OCI-LY1 (cell line): ENCODE data around the gene MARCHF6.
"Not testable (repeated sequence)": the region's sequence is repeated elsewhere in the genome, so short reads cannot be mapped to it uniquely, and the experiment has no call there.

Experiments used
- H2AFZ ChIP-seq: fragments of 200-600 bp; sonication (generic), shearing (Covaris generic); 2 replicates; pipeline ENCODE4 v1.6.0; 2014; ENCODE audit warnings: antibody characterized with exemption, mild to moderate bottlenecking, low read length
- H3F3A ChIP-seq: fragments of 200-600 bp; sonication (generic), shearing (Covaris generic); 2 replicates; pipeline ENCODE4 v1.6.0; 2014; ENCODE audit warnings: mild to moderate bottlenecking, antibody characterized with exemption, low read length, moderate library complexity; ENCODE audit not compliant: insufficient read depth
- H3K27ac ChIP-seq: fragments of 200-600 bp; sonication (generic); 2 replicates; pipeline ENCODE4 v1.5.1; 2014; ENCODE audit warnings: low read length, mixed run types, mild to moderate bottlenecking, low read depth; ENCODE audit not compliant: poor library complexity, severe bottlenecking
- H3K27me3 ChIP-seq: fragments of 200-600 bp; sonication (generic); 2 replicates; pipeline ENCODE4 v1.6.0; 2014; ENCODE audit warnings: antibody characterized with exemption, mild to moderate bottlenecking, low read length, moderate library complexity; ENCODE audit not compliant: insufficient read depth
- H3K36me3 ChIP-seq: fragments of 200-600 bp; sonication (generic); 2 replicates; pipeline ENCODE4 v1.6.1; 2014; ENCODE audit warnings: mild to moderate bottlenecking, antibody characterized with exemption, low read length, moderate library complexity, mixed read lengths; ENCODE audit not compliant: insufficient read depth
- H3K4me1 ChIP-seq: fragments of 200-600 bp; sonication (generic); 2 replicates; pipeline ENCODE4 v1.5.1; 2014; ENCODE audit warnings: mild to moderate bottlenecking, low read length, moderate library complexity; ENCODE audit not compliant: insufficient read depth, severe bottlenecking
- H3K4me2 ChIP-seq: fragments of 200-600 bp; sonication (generic), shearing (Covaris generic); 2 replicates; pipeline ENCODE4 v1.6.1; 2014; ENCODE audit warnings: low read length
- H3K4me3 ChIP-seq: fragments of 200-600 bp; sonication (generic); 2 replicates; pipeline ENCODE4 v1.5.1; 2014; ENCODE audit warnings: low read length, low read depth, mild to moderate bottlenecking, mixed read lengths; ENCODE audit not compliant: poor library complexity, severe bottlenecking
- H3K79me2 ChIP-seq: fragments of 200-600 bp; shearing (Covaris generic); 2 replicates; pipeline ENCODE4 v1.6.1; 2016; ENCODE audit warnings: mixed run types, low read length, mixed read lengths; ENCODE audit not compliant: insufficient read depth
- H3K9ac ChIP-seq: fragments of 200-600 bp; sonication (generic), shearing (Covaris generic); 2 replicates; pipeline ENCODE4 v1.6.1; 2014; ENCODE audit warnings: mild to moderate bottlenecking, low read length, mixed read lengths
- H3K9me2 ChIP-seq: fragments of 200-600 bp; sonication (generic), shearing (Covaris generic); 2 replicates; pipeline ENCODE4 v1.6.1; 2014; ENCODE audit warnings: low read depth, mild to moderate bottlenecking, low read length, mixed read lengths
- H3K9me3 ChIP-seq: fragments of 200-600 bp; shearing (Covaris generic); 2 replicates; pipeline ENCODE4 v1.6.1; 2014; ENCODE audit warnings: low read length, mixed read lengths
- H4K20me1 ChIP-seq: fragments of 200-600 bp; sonication (generic), shearing (Covaris generic); 2 replicates; pipeline ENCODE4 v1.6.0; 2016; ENCODE audit warnings: mild to moderate bottlenecking, low read length; ENCODE audit not compliant: insufficient read depth
- EZH2 ChIP-seq: fragments of 200-600 bp; sonication (generic), shearing (Covaris generic); IDR thresholded peaks from 2 replicates; pipeline ENCODE4 v1.8.0; 2017; ENCODE audit warnings: borderline replicate concordance, mixed run types, mild to moderate bottlenecking, antibody characterized with exemption, low read length, moderate library complexity, mixed read lengths
- TF ChIP-seq, protein P1 (sequence below): fragments of 200-600 bp; sonication (generic), shearing (Covaris generic); IDR thresholded peaks from 2 replicates; pipeline ENCODE4 v1.5.1; 2017; ENCODE audit warnings: mild to moderate bottlenecking, antibody characterized with exemption, low read length, moderate library complexity, mixed read lengths

The MARCHF6 gene

DNA sequence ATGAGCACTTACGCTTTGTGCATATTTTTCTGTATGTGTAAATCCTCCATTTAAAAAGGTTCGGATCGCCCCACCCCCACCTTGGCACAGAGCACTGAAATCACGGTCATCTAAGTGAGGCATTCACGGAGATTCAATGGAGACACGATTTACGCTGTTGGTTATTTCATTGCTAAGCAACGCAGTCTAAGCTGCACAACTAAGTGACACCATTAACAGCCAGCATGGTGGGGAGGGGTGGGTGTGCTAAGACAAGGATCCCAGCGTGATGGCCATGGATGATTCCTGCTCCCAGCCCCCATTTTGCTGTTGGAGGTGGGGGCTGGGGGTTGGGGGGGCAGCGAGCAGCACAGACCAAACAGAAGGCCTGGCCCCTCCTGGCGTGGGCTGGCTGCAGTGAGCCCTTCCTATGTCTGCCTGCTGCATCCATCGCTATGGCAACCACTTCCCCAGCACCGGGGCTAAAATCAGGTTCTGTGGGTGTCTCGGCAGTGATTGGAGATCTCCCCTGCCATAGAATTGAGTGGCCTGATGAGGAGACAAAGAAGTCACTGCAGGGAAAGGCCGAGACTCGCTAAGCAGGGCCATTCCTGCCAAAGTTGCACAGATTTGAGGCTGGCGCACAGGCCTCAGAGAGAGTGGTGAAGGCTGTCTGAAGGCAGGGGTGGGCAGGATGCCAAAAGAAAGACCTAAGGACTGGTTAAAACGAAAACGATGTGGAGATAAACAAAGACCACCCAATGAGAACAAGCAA, 14.3 kb upstream of the MARCHF6 start:
- H3K79me2 ChIP-seq: no peaks in the 10 kb centered on the region
- H4K20me1 ChIP-seq: no peaks in the 10 kb centered on the region
- no peaks in the 10 kb centered on the region for H3K27me3 ChIP-seq
- H3K27ac ChIP-seq: no peak overlapping the region
- TF ChIP-seq EZH2: no peak
- TF ChIP-seq, protein P1, sequence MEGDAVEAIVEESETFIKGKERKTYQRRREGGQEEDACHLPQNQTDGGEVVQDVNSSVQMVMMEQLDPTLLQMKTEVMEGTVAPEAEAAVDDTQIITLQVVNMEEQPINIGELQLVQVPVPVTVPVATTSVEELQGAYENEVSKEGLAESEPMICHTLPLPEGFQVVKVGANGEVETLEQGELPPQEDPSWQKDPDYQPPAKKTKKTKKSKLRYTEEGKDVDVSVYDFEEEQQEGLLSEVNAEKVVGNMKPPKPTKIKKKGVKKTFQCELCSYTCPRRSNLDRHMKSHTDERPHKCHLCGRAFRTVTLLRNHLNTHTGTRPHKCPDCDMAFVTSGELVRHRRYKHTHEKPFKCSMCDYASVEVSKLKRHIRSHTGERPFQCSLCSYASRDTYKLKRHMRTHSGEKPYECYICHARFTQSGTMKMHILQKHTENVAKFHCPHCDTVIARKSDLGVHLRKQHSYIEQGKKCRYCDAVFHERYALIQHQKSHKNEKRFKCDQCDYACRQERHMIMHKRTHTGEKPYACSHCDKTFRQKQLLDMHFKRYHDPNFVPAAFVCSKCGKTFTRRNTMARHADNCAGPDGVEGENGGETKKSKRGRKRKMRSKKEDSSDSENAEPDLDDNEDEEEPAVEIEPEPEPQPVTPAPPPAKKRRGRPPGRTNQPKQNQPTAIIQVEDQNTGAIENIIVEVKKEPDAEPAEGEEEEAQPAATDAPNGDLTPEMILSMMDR: no peak
- no peak overlapping the region for H2AFZ ChIP-seq
- H3K4me3 ChIP-seq: no peak overlapping the region
- no peaks in the 10 kb centered on the region for H3K36me3 ChIP-seq
- no peaks in the 10 kb centered on the region for H3F3A ChIP-seq
- no peaks in the 10 kb centered on the region for H3K9me2 ChIP-seq
- H3K9me3 ChIP-seq: no peaks in the 10 kb centered on the region
- no peaks in the 10 kb centered on the region for H3K4me1 ChIP-seq
- no peak overlapping the region for H3K9ac ChIP-seq
- H3K4me2 ChIP-seq: no peak overlapping the region

DNA sequence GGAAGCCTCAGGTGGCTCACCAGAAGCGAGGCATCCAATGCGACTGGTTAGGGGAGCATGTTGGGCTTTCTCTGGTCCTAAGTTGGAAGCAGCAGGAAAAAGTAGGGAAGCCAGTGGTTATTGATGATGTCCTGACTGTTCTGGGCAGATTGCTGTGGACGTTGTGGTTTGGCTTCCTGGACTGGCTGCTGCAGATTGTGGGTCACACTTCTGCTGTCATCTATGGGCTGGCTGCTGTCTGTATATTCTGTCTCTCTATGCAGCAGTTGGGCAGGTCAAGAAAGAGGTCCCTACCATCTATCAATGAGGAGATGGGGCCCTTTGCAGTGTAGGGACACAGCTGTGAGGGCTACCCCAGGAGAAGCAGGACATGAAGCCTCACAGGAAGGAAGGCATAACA, 13.5 kb upstream of the MARCHF6 start:
- H3K4me3 ChIP-seq: no peak overlapping the region
- no peaks in the 10 kb centered on the region for H3K36me3 ChIP-seq
- H3K9me2 ChIP-seq: no peaks in the 10 kb centered on the region
- H3K79me2 ChIP-seq: no peaks in the 10 kb centered on the region
- no peaks in the 10 kb centered on the region for H3K9me3 ChIP-seq
- no peak for TF ChIP-seq EZH2
- TF ChIP-seq, protein P1: no peak
- no peaks in the 10 kb centered on the region for H3K27me3 ChIP-seq
- H2AFZ ChIP-seq: no peak overlapping the region
- H3K4me1 ChIP-seq: no peaks in the 10 kb centered on the region
- H3K4me2 ChIP-seq: no peak overlapping the region
- no peak overlapping the region for H3K9ac ChIP-seq
- H3F3A ChIP-seq: no peaks in the 10 kb centered on the region
- H4K20me1 ChIP-seq: no peaks in the 10 kb centered on the region
- H3K27ac ChIP-seq: no peak overlapping the region

DNA sequence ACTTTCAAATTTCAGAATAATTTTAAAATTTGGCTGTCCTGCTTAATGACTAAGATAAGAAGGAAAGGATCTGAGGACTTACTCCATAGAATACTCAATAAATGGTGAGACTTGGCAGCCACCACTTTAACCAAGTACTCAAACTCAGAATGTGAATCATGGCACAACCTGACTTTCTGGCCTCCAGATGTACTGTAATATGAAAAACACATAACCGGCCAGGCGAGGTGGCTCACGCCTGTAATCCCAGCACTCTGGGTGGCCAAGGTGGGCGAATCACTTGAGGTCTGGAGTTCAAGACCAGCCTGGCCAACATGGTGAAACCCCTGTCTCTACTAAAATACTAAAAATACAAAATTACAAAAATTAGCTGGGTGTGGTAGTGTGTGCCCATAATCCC, 10.0 kb upstream of the MARCHF6 start:
- Histone ChIP-seq H3K4me1 (no peaks in the 10 kb centered on the region), H2AFZ (no peak overlapping the region), H3K9me2 (no peaks in the 10 kb centered on the region), H3K4me2 (no peak overlapping the region), H3K9me3 (no peaks in the 10 kb centered on the region), H4K20me1 (no peaks in the 10 kb centered on the region), H3F3A (no peaks in the 10 kb centered on the region), H3K27me3 (no peaks in the 10 kb centered on the region), H3K36me3 (no peaks in the 10 kb centered on the region), H3K79me2 (no peaks in the 10 kb centered on the region), H3K9ac (no peak overlapping the region), H3K4me3 (no peak overlapping the region), H3K27ac (no peak overlapping the region)
- TF ChIP-seq EZH2: no peak
- TF ChIP-seq, protein P1: no peak

DNA sequence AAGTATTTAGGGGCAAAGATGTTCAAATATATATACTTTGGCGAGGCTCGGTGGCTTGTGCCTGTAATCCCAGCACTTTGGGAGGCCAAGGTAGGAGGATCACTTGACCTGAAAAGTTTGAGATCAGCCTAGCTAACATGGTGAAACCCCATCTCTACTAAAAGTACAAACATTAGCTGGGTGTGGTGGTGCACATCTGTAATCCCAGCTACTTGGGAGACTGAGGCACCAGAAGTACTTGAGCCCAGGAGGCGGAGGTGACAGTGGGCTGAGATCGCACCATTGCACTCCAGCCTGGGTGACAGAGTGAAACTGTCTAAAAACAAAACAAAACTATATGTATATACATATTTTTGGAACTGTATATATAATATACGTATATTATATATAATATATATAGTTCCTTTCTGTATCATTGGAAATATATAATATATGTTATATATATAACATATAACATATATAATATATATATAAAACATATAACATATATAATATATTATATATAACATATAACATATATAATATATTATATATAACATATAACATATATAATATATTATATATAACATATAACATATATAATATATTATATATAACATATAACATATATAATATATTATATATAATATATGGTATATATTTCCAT, 8.9 kb upstream of the MARCHF6 start:
- not testable (repeated sequence) for H3K9ac ChIP-seq, H2AFZ ChIP-seq, H4K20me1 ChIP-seq, H3K9me3 ChIP-seq, H3K79me2 ChIP-seq, H3K4me2 ChIP-seq, H3K9me2 ChIP-seq, H3K27ac ChIP-seq, H3K4me3 ChIP-seq, H3K27me3 ChIP-seq, H3K4me1 ChIP-seq, H3F3A ChIP-seq, H3K36me3 ChIP-seq
